KMS-11 (cell line): Measurements from ENCODE around the gene CDH24.

Experiments used
- H2AFZ ChIP-seq: fragments of 200-600 bp; sonication (generic); 2 replicates; pipeline ENCODE4 v1.6.1; 2016; ENCODE audit warnings: antibody characterized with exemption, mixed run types, low read depth
- H3K27ac ChIP-seq: fragments of 200-600 bp; sonication (generic); 2 replicates; pipeline ENCODE4 v1.6.1; 2016; ENCODE audit warnings: mild to moderate bottlenecking, mixed run types
- H3K27me3 ChIP-seq: fragments of 200-600 bp; sonication (generic); 2 replicates; pipeline ENCODE4 v1.6.1; 2017; ENCODE audit warnings: mild to moderate bottlenecking, low read depth, mixed run types, moderate library complexity; ENCODE audit not compliant: insufficient read depth
- H3K36me3 ChIP-seq: fragments of 200-600 bp; sonication (generic); 2 replicates; pipeline ENCODE4 v1.6.1; 2017; ENCODE audit warnings: mild to moderate bottlenecking, mixed run types; ENCODE audit not compliant: insufficient read depth
- H3K4me1 ChIP-seq: fragments of 200-600 bp; sonication (generic); 2 replicates; pipeline ENCODE4 v1.6.1; 2016; ENCODE audit warnings: mild to moderate bottlenecking, low read depth, mixed run types; ENCODE audit not compliant: poor library complexity, severe bottlenecking
- H3K4me2 ChIP-seq: fragments of 200-600 bp; sonication (generic); 2 replicates; pipeline ENCODE4 v1.7.0; 2016; ENCODE audit warnings: mild to moderate bottlenecking, mixed run types
- H3K4me3 ChIP-seq: fragments of 200-600 bp; sonication (generic); IDR thresholded peaks from 2 replicates; pipeline ENCODE4 v1.6.1; 2017; ENCODE audit warnings: low read depth, low read length, mixed read lengths; ENCODE audit not compliant: insufficient read depth
- H3K79me2 ChIP-seq: fragments of 200-600 bp; sonication (generic); 2 replicates; pipeline ENCODE4 v1.6.1; 2016; ENCODE audit warnings: low read depth, mixed run types; ENCODE audit not compliant: insufficient read depth
- H3K9ac ChIP-seq: fragments of 200-600 bp; sonication (generic); 2 replicates; pipeline ENCODE4 v1.6.1; 2016; ENCODE audit warnings: mild to moderate bottlenecking, mixed run types
- H4K20me1 ChIP-seq: fragments of 200-600 bp; sonication (generic); 2 replicates; pipeline ENCODE4 v1.6.1; 2016; ENCODE audit warnings: mild to moderate bottlenecking, mixed run types; ENCODE audit not compliant: insufficient read depth
- CTCF ChIP-seq: fragments of 200-600 bp; sonication (generic); conservative IDR thresholded peaks from 2 replicates; pipeline ENCODE4 v1.6.1; 2017; ENCODE audit warnings: low read depth, mild to moderate bottlenecking, antibody characterized with exemption, low read length, moderate library complexity, mixed read lengths

CDH24 gene

DNA sequence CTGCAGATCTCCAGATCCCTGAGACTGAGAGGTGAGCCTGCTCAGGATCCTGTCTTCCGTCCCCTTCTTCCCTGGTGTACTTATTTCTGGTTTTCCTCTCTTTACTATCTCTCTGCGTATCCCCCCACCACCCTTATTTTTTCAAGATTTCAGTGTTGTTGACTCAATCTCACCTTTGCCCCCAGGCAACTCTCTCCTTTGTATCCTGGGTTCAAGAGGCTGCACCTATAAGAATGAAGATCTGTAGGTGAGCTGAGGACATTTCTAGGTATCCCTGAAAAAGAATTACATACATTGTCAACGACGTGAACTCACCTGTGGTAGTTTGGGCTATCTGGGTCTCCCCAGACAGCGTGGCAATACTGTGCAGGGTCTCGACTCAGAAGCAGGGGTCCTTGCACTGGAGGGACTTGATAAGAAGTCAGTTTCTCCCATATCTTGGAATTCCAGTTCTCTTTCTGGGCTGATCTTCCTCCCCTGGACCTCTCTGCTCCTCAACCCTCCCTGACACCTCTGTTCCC lies 46.8 kb upstream of the CDH24 start:
- Histone ChIP-seq H3K9ac (no peak overlapping the region), H3K79me2 (no peaks in the 10 kb centered on the region)
- TF ChIP-seq CTCF, result no peak

GRCh38 chr14:23103581-23103980 lies 46.3 kb upstream of the CDH24 start:
- Histone ChIP-seq H3K4me1 (peaks cover 17% of the 10 kb centered on the region), H2AFZ (no peak overlapping the region), H3K4me2 (no peak overlapping the region), H3K27ac (no peak overlapping the region), H3K79me2 (no peaks in the 10 kb centered on the region), H4K20me1 (no peaks in the 10 kb centered on the region), H3K36me3 (no peaks in the 10 kb centered on the region), H3K9ac (no peak overlapping the region), H3K4me3 (no peak overlapping the region), H3K27me3 (no peaks in the 10 kb centered on the region)
- no peak for TF ChIP-seq CTCF

More for the DNA sequence above, 46.8 kb upstream of the CDH24 start:
- H3K4me1 ChIP-seq, result peaks cover 17% of the 10 kb centered on the region
- no peaks in the 10 kb centered on the region for H3K27me3 ChIP-seq
- H3K27ac ChIP-seq, result no peak overlapping the region
- H3K36me3 ChIP-seq, result no peaks in the 10 kb centered on the region
- no peak overlapping the region for H3K4me2 ChIP-seq
- no peak overlapping the region for H2AFZ ChIP-seq
- H3K4me3 ChIP-seq, result no peak overlapping the region
- no peaks in the 10 kb centered on the region for H4K20me1 ChIP-seq

- H3K27me3 ChIP-seq, result no peaks in the 10 kb centered on the region
- no peak overlapping the region for H3K9ac ChIP-seq
- H3K36me3 ChIP-seq, result no peaks in the 10 kb centered on the region
- no peak overlapping the region for H2AFZ ChIP-seq
- TF ChIP-seq CTCF, result no peak
- H3K4me2 ChIP-seq, result no peak overlapping the region
- H3K4me1 ChIP-seq, result peaks cover 17% of the 10 kb centered on the region
- H3K4me3 ChIP-seq, result no peak overlapping the region
- H3K27ac ChIP-seq, result no peak overlapping the region
- no peaks in the 10 kb centered on the region for H4K20me1 ChIP-seq
- H3K79me2 ChIP-seq, result no peaks in the 10 kb centered on the region
These were observed 45.5 kb upstream of the CDH24 start for GRCh38 chr14:23102801-23103200.

DNA sequence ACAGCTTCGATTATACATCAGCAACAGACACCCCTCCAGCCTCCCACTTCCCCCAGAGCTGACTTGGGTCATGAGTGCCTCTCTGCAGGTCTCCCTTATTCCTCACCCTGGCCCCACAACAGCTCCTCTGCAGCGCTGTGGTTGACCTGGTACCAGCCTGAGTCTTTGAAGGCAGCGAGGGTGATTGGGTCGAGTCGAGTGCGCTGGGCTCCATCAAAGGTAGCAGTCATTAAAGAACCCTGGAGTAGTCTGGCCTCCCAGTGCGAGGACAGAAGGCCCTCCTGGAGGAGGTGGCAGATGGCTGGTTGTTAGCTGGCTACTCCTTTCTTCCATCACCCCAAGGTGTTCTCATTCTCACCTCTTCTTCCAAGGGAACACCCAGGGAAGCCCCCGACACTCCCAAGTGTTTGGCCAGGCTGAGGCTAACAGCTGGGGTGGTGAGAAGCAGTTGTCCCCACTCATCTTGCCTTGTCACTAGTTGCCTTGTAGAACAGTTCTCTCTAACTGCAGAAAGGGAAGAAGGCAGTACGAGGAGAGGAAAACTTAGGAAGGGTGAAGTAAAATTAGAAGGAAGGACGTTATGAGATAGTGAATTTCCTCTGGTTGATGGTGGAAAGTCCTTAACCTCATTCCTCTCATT lies 44.8 kb upstream of the CDH24 start:
- no peak for TF ChIP-seq CTCF
- Histone ChIP-seq H2AFZ (no peak overlapping the region), H3K36me3 (no peaks in the 10 kb centered on the region), H3K4me3 (no peak overlapping the region), H3K9ac (no peak overlapping the region), H3K4me1 (peaks cover 14% of the 10 kb centered on the region), H3K4me2 (no peak overlapping the region), H3K27me3 (no peaks in the 10 kb centered on the region), H4K20me1 (no peaks in the 10 kb centered on the region), H3K79me2 (peaks cover 5% of the 10 kb centered on the region; the same call in 1 of the 2 replicates), H3K27ac (no peak overlapping the region)
